B cell (primary cell): ENCODE results near the gene PYCARD. TPM values are rescaled to one million over a fixed set of nuclear protein-coding genes. Genes with fewer than 3 reads are reported as not detected.
A peak's percentile ranks its signal among the peaks of the same experiment; 100 is the strongest.

Experiments used
- ATAC-seq: fragments of 200-7000 bp; cut with Tn5 transposase; one replicate; pipeline ENCODE4 v1.10.0; 2021; ENCODE audit warnings: low read depth, mild to moderate bottlenecking, moderate number of reproducible peaks, moderate library complexity
- CTCF ChIA-PET: fragments of 350-600 bp; sonication (Branson Sonifier 250); formaldehyde crosslinking; loops from one replicate; lab custom pipeline; 2021; ENCODE audit warnings: antibody characterized with exemption, inconsistent platforms; lab: Charles Lee
- POLR2A ChIA-PET: fragments of 350-600 bp; sonication (Branson Sonifier 250); formaldehyde crosslinking; loops from one replicate; lab custom pipeline; 2021; ENCODE audit warnings: antibody characterized with exemption; lab: Charles Lee
- DNase-seq: peaks from one replicate; pipeline ENCODE4 v3.0.0; 2013
- H2AFZ ChIP-seq: 2 replicates; pipeline ENCODE4 v1.6.1; 2012; ENCODE audit warnings: mild to moderate bottlenecking, low read depth, low read length; ENCODE audit not compliant: insufficient read depth, poor library complexity, severe bottlenecking
- H3K27ac ChIP-seq, 2 donors: 1 replicate in 1 of 2; 2 replicates in 1 of 2; pipeline ENCODE4 v1.5.1; 2012 to 2013; ENCODE audit warnings: low read length in 2 of 2, mild to moderate bottlenecking in 2 of 2, moderate library complexity in 1 of 2
- H3K27me3 ChIP-seq, 4 experiments: fragments of 200-600 bp in 1 of 4; sonication (generic) in 1 of 4; replicated peaks in 1 of 4; 1 replicate in 2 of 4; 2 replicates in 2 of 4; pipeline versions ENCODE4 v1.6.1 to v1.7.0; 2013 to 2016; ENCODE audit warnings: low read length in 3 of 4, mild to moderate bottlenecking in 2 of 4, mixed read lengths in 1 of 4, moderate library complexity in 1 of 4; ENCODE audit not compliant: insufficient read depth in 4 of 4, control insufficient read depth in 3 of 4; ENCODE audit errors: control extremely low read depth in 1 of 4
- H3K36me3 ChIP-seq, 2 experiments: replicated peaks in 1 of 2; 1 replicate in 1 of 2; 2 replicates in 1 of 2; pipeline versions ENCODE4 v1.6.1 to v1.7.1; 2013; ENCODE audit warnings: low read length in 1 of 2; ENCODE audit not compliant: insufficient read depth in 2 of 2, control insufficient read depth in 1 of 2; ENCODE audit errors: control extremely low read depth in 1 of 2, extremely low read depth in 1 of 2
- H3K4me1 ChIP-seq, 2 donors: fragments of 200-600 bp in 1 of 2; sonication (generic) in 1 of 2; 1 replicate in 1 of 2; 2 replicates in 1 of 2; pipeline versions ENCODE4 v1.5.1 to v1.6.1; 2013 to 2017; ENCODE audit warnings: low read length in 2 of 2; ENCODE audit not compliant: control insufficient read depth in 2 of 2, insufficient read depth in 2 of 2
- H3K4me2 ChIP-seq: replicated peaks from 2 replicates; pipeline ENCODE3; 2012; ENCODE audit warnings: mild to moderate bottlenecking, low read depth, low read length; ENCODE audit not compliant: poor library complexity, severe bottlenecking
- H3K4me3 ChIP-seq, 5 experiments: fragments of 200-600 bp in 1 of 5; sonication (generic) in 1 of 5; 1 replicate in 3 of 5; 2 replicates in 2 of 5; pipeline versions ENCODE4 v1.5.1 to v1.7.0; 2011 to 2016; ENCODE audit warnings: low read length in 4 of 5, mild to moderate bottlenecking in 4 of 5, low read depth in 2 of 5, control low read depth in 1 of 5, moderate library complexity in 1 of 5; ENCODE audit not compliant: insufficient read depth in 1 of 5; ENCODE audit errors: control extremely low read depth in 1 of 5, extremely low read depth in 1 of 5
- H3K79me2 ChIP-seq: fragments of 200-600 bp; sonication (generic); one replicate; pipeline ENCODE4 v1.6.0; 2016; ENCODE audit warnings: low read length; ENCODE audit not compliant: control insufficient read depth, insufficient read depth
- H3K9ac ChIP-seq: fragments of 200-600 bp; sonication (generic); 2 replicates; pipeline ENCODE4 v1.6.1; 2017; ENCODE audit warnings: mild to moderate bottlenecking, low read length, moderate library complexity
- H3K9me3 ChIP-seq, 3 donors: one replicate each; pipeline versions ENCODE4 v1.6.1 to v1.7.1; 2013; ENCODE audit warnings: low read length in 2 of 3; ENCODE audit not compliant: control insufficient read depth in 2 of 3, insufficient read depth in 1 of 3; ENCODE audit errors: control extremely low read depth in 1 of 3
- H4K20me1 ChIP-seq: 2 replicates; pipeline ENCODE4 v1.6.0; 2012; ENCODE audit warnings: mild to moderate bottlenecking, low read length; ENCODE audit not compliant: insufficient read depth, control insufficient read depth, poor library complexity, severe bottlenecking
- H3K27ac Mint-ChIP-seq: one replicate; pipeline ENCODE4 v1.8.0; 2021; ENCODE audit warnings: mixed read lengths
- H3K27me3 Mint-ChIP-seq: one replicate; pipeline ENCODE4 v1.8.0; 2021; ENCODE audit warnings: mixed read lengths
- H3K4me1 Mint-ChIP-seq: one replicate; pipeline ENCODE4 v1.8.0; 2021; ENCODE audit warnings: mixed read lengths
- H3K4me3 Mint-ChIP-seq: one replicate; pipeline ENCODE4 v1.8.0; 2021; ENCODE audit warnings: mixed read lengths
- H3K9me3 Mint-ChIP-seq: one replicate; pipeline ENCODE4 v1.8.0; 2022; ENCODE audit warnings: mixed read lengths; ENCODE audit not compliant: insufficient read depth
- CTCF ChIP-seq: fragments of 200-600 bp; IDR thresholded peaks from one replicate; pipeline ENCODE4 v1.8.0; 2022; ENCODE audit warnings: antibody characterized with exemption, mild to moderate bottlenecking
- EZH2 ChIP-seq: IDR thresholded peaks from 2 replicates; pipeline ENCODE4 v1.6.1; 2012; ENCODE audit warnings: borderline replicate concordance, low read depth, mild to moderate bottlenecking, moderate library complexity, low read length; ENCODE audit not compliant: insufficient read depth, poor library complexity, severe bottlenecking
- WGBS: methylation state at CpG from one replicate; pipeline ENCODE4 v1.1.5; 2013; ENCODE audit warnings: missing lambda C conversion rate; ENCODE audit not compliant: insufficient coverage; 5-methylcytosine and 5-hydroxymethylcytosine counted together
- intact Hi-C: fragments of 100-400 bp; cut with micrococcal nuclease; formaldehyde crosslinking; loops from one replicate; pipeline ENCODE4 v1.10.0; 2022
- polyA plus RNA-seq: library from polyadenylated mRNA; depleted of rRNA; stranded (reverse); fragments of >200 nt; gene quantifications from 2 replicates; pipeline ENCODE4 v1.2.3, GENCODE V29; 2012
- total RNA-seq, 2 donors: library from RNA; stranded (reverse); fragments of 120-200 nt in 1 of 2; gene quantifications; 1 replicate in 1 of 2; 2 replicates in 1 of 2; pipeline versions ENCODE4 v1.2.3 to v1.2.4, GENCODE V29; 2013 to 2022

The PYCARD gene
- total and polyA plus RNA-seq, 2 donors (not counting 1 experiment from before 2014, with no cell fraction given), result 35.7 to 72.0 TPM

GRCh38 chr16:31199430-31200041 lies 3.0 kb downstream of the PYCARD start:
- H3K4me1 Mint-ChIP-seq, result peaks cover 51% of the 10 kb centered on the region
- no peaks in the 10 kb centered on the region for H3K9me3 Mint-ChIP-seq
- Histone ChIP-seq H3K4me3 (no peak overlapping the region), H3K27ac (no peak overlapping the region), H3K9ac (no peak overlapping the region), H4K20me1 (peaks cover 48% of the 10 kb centered on the region), H3K36me3 (peaks cover 0 to 34% of the 10 kb centered on the region in 2 experiments), H3K4me1 (peaks cover 32 to 45% of the 10 kb centered on the region in 2 donors), H3K9me3 (no peaks in the 10 kb centered on the region), H3K79me2 (peaks cover 15% of the 10 kb centered on the region), H3K27me3 (no peaks in the 10 kb centered on the region), H3K4me2 (no peak overlapping the region), H2AFZ (no peak overlapping the region)
- ATAC-seq, result no peak
- CTCF ChIA-PET, result interaction anchor here (0.6 kb wide), 1 partner anchor 22 kb away, joined by 3 read pairs; no protein-coding TSS in a partner anchor
- intact Hi-C loops, result loop anchor here (2.0 to 5.0 kb wide), 5 partner anchors 15 to 258 kb away; partner anchors contain the start of genes ARMC5, TRIM72 and ZNF843
- POLR2A ChIA-PET, result interaction anchor here (0.5 to 3.9 kb wide), 3 partner anchors 14 to 58 kb away, joined by 4 to 36 read pairs (median 4); partner anchors contain the start of gene FUS
- TF ChIP-seq CTCF (no peak), EZH2 (no peak)
- WGBS, result 95% methylated on average over 4 of the region's 5 CpGs
- peak overlapping the region; percentile 57 for H3K4me3 Mint-ChIP-seq
- no peak for DNase-seq
- peak overlapping the region; percentile 68 for H3K27ac Mint-ChIP-seq
- no peaks in the 10 kb centered on the region for H3K27me3 Mint-ChIP-seq
